Measurements from ENCODE around the gene ARHGDIA. TPM values are rescaled to one million over a fixed set of nuclear protein-coding genes. Genes with fewer than 3 reads are reported as not detected.
A peak's percentile ranks its signal among the peaks of the same experiment; 100 is the strongest.

ARHGDIA gene
- total and polyA plus RNA-seq, 4 donors, result 46.6 to 319 (median 238) TPM

- no peak within 1 kb of the TSS for H3K4me3 ChIP-seq (ENCODE audit: low read depth, low read length)
- peak in 2 of 6 donors; percentile 41 to 59 for DNase-seq (ENCODE audit: low read depth in 4 of 6, low spot score in 6 of 6)
- WGBS (ENCODE audit: insufficient coverage), result under 1% methylated on average over 79 of the region's 79 CpGs
- H3K9me3 ChIP-seq (ENCODE audit: control insufficient read depth, insufficient read depth, low read length), result no peaks in the 10 kb centered on the region
- H3K4me1 ChIP-seq (ENCODE audit: control insufficient read depth, insufficient read depth, low read length), result peaks cover 21% of the 10 kb centered on the region
- H3K36me3 ChIP-seq (ENCODE audit: control insufficient read depth, insufficient read depth, low read length), result peaks cover 90% of the 10 kb centered on the region
- H3K27ac ChIP-seq (ENCODE audit: low read depth, low read length), result no peak within 1 kb of the TSS
- peaks cover 3% of the 10 kb centered on the region for H3K27me3 ChIP-seq (ENCODE audit: control insufficient read depth, insufficient read depth, low read length)
These were observed 31.0 kb upstream of the ARHGDIA start, which contains the start of gene NPB for GRCh38 chr17:81902023-81902652. Gene NPB (plus strand): TSS chr17:81902238. CDS start chr17:81902278, 40 bp downstream.

GRCh38 chr17:81901167-81902022, 30.3 kb upstream of the ARHGDIA start:
- DNase-seq (ENCODE audit: low read depth in 4 of 6, low spot score in 6 of 6), result no peak
- Histone ChIP-seq H3K36me3 (ENCODE audit: control insufficient read depth, insufficient read depth, low read length) (peaks cover 88% of the 10 kb centered on the region), H3K4me3 (ENCODE audit: low read depth, low read length) (no peak overlapping the region), H3K4me1 (ENCODE audit: control insufficient read depth, insufficient read depth, low read length) (peaks cover 21% of the 10 kb centered on the region), H3K9me3 (ENCODE audit: control insufficient read depth, insufficient read depth, low read length) (no peaks in the 10 kb centered on the region), H3K27me3 (ENCODE audit: control insufficient read depth, insufficient read depth, low read length) (peaks cover 3% of the 10 kb centered on the region), H3K27ac (ENCODE audit: low read depth, low read length) (no peak overlapping the region)
- 49% methylated on average over 21 of the region's 21 CpGs for WGBS (ENCODE audit: insufficient coverage)

GRCh38 chr17:81900181-81900820, 29.2 kb upstream of the ARHGDIA start:
- H3K4me1 ChIP-seq (ENCODE audit: control insufficient read depth, insufficient read depth, low read length), result peaks cover 21% of the 10 kb centered on the region
- H3K4me3 ChIP-seq (ENCODE audit: low read depth, low read length), result no peak overlapping the region
- peaks cover 3% of the 10 kb centered on the region for H3K27me3 ChIP-seq (ENCODE audit: control insufficient read depth, insufficient read depth, low read length)
- WGBS (ENCODE audit: insufficient coverage), result 76% methylated on average over 16 of the region's 18 CpGs
- DNase-seq (ENCODE audit: low read depth in 4 of 6, low spot score in 6 of 6), result no peak
- H3K9me3 ChIP-seq (ENCODE audit: control insufficient read depth, insufficient read depth, low read length), result no peaks in the 10 kb centered on the region
- H3K36me3 ChIP-seq (ENCODE audit: control insufficient read depth, insufficient read depth, low read length), result peaks cover 87% of the 10 kb centered on the region
- H3K27ac ChIP-seq (ENCODE audit: low read depth, low read length), result no peak overlapping the region

GRCh38 chr17:81899514-81900166, 28.5 kb upstream of the ARHGDIA start:
- H3K4me3 ChIP-seq (ENCODE audit: low read depth, low read length), result no peak overlapping the region
- peaks cover 3% of the 10 kb centered on the region for H3K27me3 ChIP-seq (ENCODE audit: control insufficient read depth, insufficient read depth, low read length)
- H3K4me1 ChIP-seq (ENCODE audit: control insufficient read depth, insufficient read depth, low read length), result peaks cover 21% of the 10 kb centered on the region
- H3K36me3 ChIP-seq (ENCODE audit: control insufficient read depth, insufficient read depth, low read length), result peaks cover 87% of the 10 kb centered on the region
- no peak for DNase-seq (ENCODE audit: low read depth in 4 of 6, low spot score in 6 of 6)
- 90% methylated on average over 22 of the region's 22 CpGs for WGBS (ENCODE audit: insufficient coverage)
- no peaks in the 10 kb centered on the region for H3K9me3 ChIP-seq (ENCODE audit: control insufficient read depth, insufficient read depth, low read length)
- H3K27ac ChIP-seq (ENCODE audit: low read depth, low read length), result no peak overlapping the region

GRCh38 chr17:81898885-81899284, 27.7 kb upstream of the ARHGDIA start:
- H3K4me1 ChIP-seq (ENCODE audit: control insufficient read depth, insufficient read depth, low read length), result peaks cover 21% of the 10 kb centered on the region
- peaks cover 3% of the 10 kb centered on the region for H3K27me3 ChIP-seq (ENCODE audit: control insufficient read depth, insufficient read depth, low read length)
- H3K9me3 ChIP-seq (ENCODE audit: control insufficient read depth, insufficient read depth, low read length), result no peaks in the 10 kb centered on the region
- H3K36me3 ChIP-seq (ENCODE audit: control insufficient read depth, insufficient read depth, low read length), result peaks cover 87% of the 10 kb centered on the region
- no peak overlapping the region for H3K4me3 ChIP-seq (ENCODE audit: low read depth, low read length)
- H3K27ac ChIP-seq (ENCODE audit: low read depth, low read length), result no peak overlapping the region
- WGBS (ENCODE audit: insufficient coverage), result 90% methylated on average over 9 of the region's 9 CpGs
- no peak for DNase-seq (ENCODE audit: low read depth in 4 of 6, low spot score in 6 of 6)

- Histone ChIP-seq H3K4me1 (ENCODE audit: control insufficient read depth, insufficient read depth, low read length) (peaks cover 19% of the 10 kb centered on the region), H3K36me3 (ENCODE audit: control insufficient read depth, insufficient read depth, low read length) (peaks cover 84% of the 10 kb centered on the region), H3K27me3 (ENCODE audit: control insufficient read depth, insufficient read depth, low read length) (peaks cover 3% of the 10 kb centered on the region), H3K4me3 (ENCODE audit: low read depth, low read length) (no peak overlapping the region), H3K9me3 (ENCODE audit: control insufficient read depth, insufficient read depth, low read length) (no peaks in the 10 kb centered on the region), H3K27ac (ENCODE audit: low read depth, low read length) (no peak overlapping the region)
- 93% methylated on average over 19 of the region's 19 CpGs for WGBS (ENCODE audit: insufficient coverage)
- no peak for DNase-seq (ENCODE audit: low read depth in 4 of 6, low spot score in 6 of 6)
These were observed 27.1 kb upstream of the ARHGDIA start for GRCh38 chr17:81898029-81898866.

- Histone ChIP-seq H3K27ac (ENCODE audit: low read depth, low read length) (no peak overlapping the region), H3K9me3 (ENCODE audit: control insufficient read depth, insufficient read depth, low read length) (no peaks in the 10 kb centered on the region), H3K4me3 (ENCODE audit: low read depth, low read length) (no peak overlapping the region), H3K4me1 (ENCODE audit: control insufficient read depth, insufficient read depth, low read length) (peaks cover 13% of the 10 kb centered on the region), H3K27me3 (ENCODE audit: control insufficient read depth, insufficient read depth, low read length) (no peaks in the 10 kb centered on the region), H3K36me3 (ENCODE audit: control insufficient read depth, insufficient read depth, low read length) (peaks cover 69% of the 10 kb centered on the region)
- 99% methylated on average over 7 of the region's 11 CpGs for WGBS (ENCODE audit: insufficient coverage)
- no peak for DNase-seq (ENCODE audit: low read depth in 4 of 6, low spot score in 6 of 6)
These were observed 24.3 kb upstream of the ARHGDIA start for GRCh38 chr17:81895400-81895799.

GRCh38 chr17:81891303-81891552, 20.1 kb upstream of the ARHGDIA start:
- H3K27me3 ChIP-seq (ENCODE audit: control insufficient read depth, insufficient read depth, low read length), result no peaks in the 10 kb centered on the region
- no peaks in the 10 kb centered on the region for H3K9me3 ChIP-seq (ENCODE audit: control insufficient read depth, insufficient read depth, low read length)
- H3K4me3 ChIP-seq (ENCODE audit: low read depth, low read length), result peak overlapping the region; percentile 51
- H3K27ac ChIP-seq (ENCODE audit: low read depth, low read length), result no peak overlapping the region
- WGBS (ENCODE audit: insufficient coverage), result under 1% methylated on average over 40 of the region's 40 CpGs
- peaks cover 70% of the 10 kb centered on the region for H3K36me3 ChIP-seq (ENCODE audit: control insufficient read depth, insufficient read depth, low read length)
- H3K4me1 ChIP-seq (ENCODE audit: control insufficient read depth, insufficient read depth, low read length), result peaks cover 24% of the 10 kb centered on the region
- no peak for DNase-seq (ENCODE audit: low read depth in 4 of 6, low spot score in 6 of 6)

Data from spinal cord (tissue), 10 donors.